NCI-H1417 (cell line): ENCODE results near the gene NRXN3.

Experiments used
- DNase-seq, 3 experiments: peaks; one replicate each; lab custom pipeline; 2025; lab: John Stamatoyannopoulos, UW

The NRXN3 gene

DNA sequence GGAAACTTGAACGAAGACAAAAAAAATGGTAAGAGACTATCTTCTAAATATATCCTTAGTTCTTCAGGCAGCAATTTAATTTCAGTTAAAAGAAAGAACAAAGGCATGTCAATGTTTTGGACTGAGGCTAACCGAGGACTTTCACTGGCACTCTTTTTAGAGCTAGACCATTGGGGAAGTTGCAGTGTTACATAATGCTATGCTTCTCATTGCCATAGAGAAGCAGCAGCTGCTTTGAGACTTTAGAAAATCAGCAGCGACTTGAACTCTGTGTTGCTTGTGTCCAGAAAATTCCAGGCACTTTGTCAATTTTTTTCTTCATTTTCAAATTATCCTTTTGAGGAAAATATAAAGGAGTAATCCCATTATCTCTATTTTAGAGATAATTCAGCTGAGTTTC lies 964.2 kb downstream of the NRXN3 start:
- DNase-seq = no peak

- no peak for DNase-seq
These were observed 966.2 kb downstream of the NRXN3 start for GRCh38 chr14:79136071-79137044.

- DNase-seq = no peak
These were observed 966.9 kb downstream of the NRXN3 start for GRCh38 chr14:79137045-79137430.

DNA sequence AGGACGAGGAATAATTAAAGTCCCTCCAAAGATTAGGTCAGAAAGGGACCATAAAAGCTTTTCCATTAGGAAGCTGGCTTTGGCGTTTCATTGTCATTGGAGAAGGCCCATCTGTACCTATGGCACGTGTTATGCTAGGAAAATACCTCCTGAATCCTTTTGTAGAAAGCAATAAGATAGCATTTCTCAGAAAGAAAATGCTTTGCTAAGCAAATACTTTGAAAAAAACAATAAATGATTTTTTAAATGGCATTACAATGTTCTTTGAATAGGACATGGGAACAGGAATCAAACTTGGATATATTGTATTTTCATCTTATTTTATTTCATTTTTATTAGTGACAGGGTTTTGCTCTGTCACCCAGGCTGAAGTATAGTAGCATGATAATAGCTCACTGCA lies 967.7 kb downstream of the NRXN3 start:
- DNase-seq = no peak

DNA sequence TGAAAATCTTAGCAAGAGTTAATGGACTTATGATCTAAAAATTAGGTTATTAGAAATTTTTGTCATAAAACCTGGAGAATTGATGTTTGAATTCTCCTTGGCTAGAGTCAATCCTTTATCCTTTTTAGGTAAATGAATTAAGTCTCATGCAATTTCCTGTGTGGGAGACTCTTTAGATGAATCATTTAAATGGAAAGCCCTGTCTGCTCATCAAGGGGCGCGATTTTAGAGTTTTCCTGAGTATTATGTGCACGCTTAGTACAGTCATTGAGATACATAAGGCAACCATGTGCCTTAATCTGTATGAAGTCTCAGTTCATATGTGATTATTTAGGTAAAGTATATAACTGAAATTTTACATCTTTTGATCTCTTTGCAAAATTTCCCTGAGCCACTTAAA lies 974.7 kb downstream of the NRXN3 start:
- DNase-seq = no peak

DNA sequence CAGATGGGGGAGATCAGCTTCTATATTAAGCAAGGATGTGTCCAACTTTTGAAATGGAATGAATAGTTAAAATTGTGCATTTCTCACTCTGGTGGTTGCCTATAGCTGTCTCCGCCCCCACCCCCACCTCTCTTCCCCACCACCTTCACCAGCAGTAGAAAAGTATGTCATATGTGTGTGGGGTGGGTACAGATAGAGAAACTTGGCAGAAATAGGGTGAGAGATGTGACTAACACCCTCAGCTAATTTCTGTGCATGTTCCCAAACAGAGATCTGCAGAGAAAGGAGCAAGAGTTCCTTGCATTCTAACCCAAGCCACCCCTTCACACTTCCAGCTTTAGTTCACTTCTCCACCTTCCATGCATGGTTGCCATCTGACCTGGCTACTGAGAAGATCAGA lies 980.1 kb downstream of the NRXN3 start:
- no peak for DNase-seq

GRCh38 chr14:79157369-79157768 lies 987.2 kb downstream of the NRXN3 start:
- DNase-seq = no peak

DNA sequence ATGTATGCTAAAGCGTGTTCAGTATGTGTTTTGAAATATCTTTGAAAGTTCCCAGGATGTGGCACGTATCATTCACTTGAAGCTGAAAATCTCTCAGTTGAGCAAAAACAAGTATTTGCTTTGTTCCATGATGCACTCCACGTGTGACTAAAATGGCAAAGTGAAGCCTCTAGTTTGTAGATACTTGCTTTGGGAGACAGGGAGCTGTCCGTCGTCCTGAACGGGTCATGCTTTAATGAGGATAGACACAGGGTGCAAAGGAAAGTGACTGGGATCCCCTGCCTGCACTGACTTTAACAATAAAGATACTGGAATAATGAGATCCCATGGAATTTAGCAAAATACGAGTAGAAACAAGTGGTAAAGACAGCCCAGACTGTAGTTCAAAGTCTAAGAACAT lies 991.4 kb downstream of the NRXN3 start:
- DNase-seq = no peak

DNA sequence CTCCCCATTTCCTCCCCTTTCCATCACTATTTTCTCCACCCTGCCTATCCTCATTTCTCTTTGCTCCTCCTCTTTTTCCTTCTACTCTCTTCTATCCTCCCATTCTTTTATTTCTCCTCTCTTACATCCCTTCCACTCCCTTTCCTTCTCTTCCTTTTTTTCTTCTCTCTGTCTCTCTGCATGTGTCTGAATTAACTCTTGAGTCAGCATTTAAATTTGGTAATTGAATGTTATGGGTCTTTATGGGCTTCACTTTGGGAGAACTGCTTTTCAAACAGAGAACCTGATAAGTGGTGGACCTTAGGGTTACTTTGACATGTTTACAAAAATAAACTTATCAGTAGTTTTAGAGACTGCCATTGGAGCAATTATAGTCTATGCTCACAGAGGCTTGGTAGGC lies 992.7 kb downstream of the NRXN3 start:
- no peak for DNase-seq

DNA sequence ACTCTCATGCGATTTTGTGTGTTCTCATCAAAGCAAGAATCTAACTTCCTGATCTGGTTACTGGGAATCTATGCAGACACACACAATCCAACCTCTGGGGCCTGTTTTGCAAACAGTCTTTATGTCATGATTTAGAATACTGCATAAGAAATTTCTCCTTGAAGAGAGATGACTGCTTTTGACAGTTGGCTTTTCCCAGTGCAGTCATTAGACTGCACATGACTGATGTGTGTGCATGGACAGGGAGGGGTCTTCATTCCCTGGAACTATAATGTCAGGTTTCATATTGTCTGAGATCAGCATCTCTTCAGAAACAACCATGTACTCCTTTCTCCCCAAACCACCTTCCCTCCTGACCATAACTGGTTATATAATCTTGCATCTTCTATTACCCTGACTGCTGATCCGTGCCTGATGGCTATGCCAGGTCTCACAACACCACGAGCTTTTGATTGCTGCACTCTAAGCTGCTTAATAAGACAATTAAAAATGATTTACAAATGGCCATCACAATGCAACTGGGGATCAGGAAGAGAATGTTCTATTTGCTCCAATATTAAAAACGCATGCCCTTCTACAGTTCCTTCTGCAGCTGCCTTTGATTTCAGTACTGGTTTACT lies 995.4 kb downstream of the NRXN3 start:
- DNase-seq = peak in 2 of 3 experiments; percentile 4 to 33

DNA sequence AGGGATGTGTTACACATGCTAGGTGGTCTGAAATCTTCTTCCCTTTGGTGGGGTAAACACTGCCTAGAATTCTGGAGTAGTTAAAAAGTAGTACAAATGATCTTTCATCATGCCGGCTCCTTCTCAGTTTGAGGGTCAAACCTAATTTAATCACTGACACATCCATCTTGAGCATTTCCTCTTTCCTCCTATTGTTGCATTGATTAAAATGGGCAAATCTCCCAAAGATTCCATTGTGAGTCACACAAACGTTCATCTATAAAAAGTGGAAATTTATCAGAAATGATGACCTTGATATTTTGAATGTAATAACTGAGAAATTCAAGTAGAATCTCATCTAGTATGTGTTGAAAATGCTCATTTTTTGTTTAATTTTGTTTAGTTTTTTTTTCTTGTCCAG lies 996.0 kb downstream of the NRXN3 start:
- DNase-seq = no peak

DNA sequence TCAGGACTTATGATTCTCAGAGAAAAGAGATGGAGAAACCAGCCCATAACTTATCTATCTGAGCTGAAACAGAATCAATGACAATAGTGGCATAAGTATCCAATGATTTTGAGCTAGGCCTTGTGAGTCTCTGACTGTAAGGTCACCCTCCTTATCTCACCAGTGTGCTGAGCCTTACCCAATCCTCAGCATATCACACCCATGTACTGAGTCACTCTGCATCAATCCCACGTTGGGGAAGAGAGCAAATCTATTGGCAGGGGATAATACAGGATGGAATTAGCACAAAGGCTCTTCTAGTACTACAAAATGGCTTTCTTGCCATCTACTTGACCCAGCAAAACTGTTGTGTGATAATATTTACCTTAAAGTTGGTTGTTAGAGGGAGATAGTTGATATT lies 997.8 kb downstream of the NRXN3 start:
- DNase-seq = no peak

GRCh38 chr14:79175671-79176070 lies 1005.5 kb downstream of the NRXN3 start:
- DNase-seq = no peak

GRCh38 chr14:79177106-79177505 lies 1006.9 kb downstream of the NRXN3 start:
- no peak for DNase-seq

DNA sequence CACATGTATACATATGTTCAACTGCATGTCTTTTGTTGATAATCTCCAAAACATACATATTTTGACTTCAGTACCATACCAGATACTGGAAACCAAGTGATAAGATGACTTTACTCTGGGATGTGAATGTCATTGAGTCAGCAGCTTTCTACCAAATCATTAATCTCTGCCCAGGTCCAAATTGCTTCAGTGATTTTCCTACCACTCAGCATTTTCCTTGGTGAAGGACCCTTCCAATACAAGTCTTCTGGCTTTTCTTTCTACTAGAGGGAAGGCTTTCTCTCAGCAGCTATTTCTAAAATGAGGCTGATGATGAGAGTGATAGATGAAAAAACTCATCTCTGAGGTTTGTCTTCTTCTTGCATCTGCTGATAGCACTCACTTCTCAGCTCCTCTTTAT lies 1008.5 kb downstream of the NRXN3 start:
- DNase-seq = no peak

DNA sequence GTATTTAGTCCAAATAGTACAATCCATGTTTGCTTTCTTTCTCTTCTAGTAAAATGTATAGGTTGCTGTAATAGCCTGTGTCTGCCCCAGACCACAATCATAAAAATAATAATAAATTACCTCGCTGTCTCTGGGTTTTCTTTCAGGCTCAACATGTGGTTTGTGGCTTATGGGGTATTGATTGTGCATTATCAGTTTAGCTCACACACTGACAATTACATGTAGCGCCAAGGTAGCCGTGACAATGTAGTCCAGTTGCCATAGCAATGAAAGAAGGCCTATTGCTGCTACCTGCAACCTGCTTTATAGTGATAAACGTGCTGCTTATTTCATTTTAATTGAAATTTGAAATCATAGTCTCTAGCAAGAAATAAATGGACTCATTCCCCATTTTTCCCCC lies 1009.8 kb downstream of the NRXN3 start:
- DNase-seq = peak in 2 of 3 experiments; percentile 5 to 65

DNA sequence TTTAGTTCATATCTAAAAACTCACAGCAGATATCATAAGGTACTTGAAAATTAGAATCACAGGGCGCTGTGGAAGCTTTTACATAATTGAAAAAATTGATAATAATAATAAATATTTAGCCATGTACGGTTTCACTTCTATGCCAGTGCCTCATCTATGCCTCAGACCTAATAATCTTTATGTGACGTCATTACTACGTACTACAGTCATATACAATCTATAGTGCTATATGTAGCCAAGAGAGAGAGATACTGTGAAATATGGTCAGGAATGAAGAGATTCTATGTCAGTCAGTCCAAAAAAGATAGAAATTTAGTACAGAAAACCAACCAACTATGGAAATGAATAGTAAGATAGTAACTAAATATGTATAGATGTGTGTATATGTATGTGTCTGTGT lies 1010.5 kb downstream of the NRXN3 start:
- DNase-seq = no peak

DNA sequence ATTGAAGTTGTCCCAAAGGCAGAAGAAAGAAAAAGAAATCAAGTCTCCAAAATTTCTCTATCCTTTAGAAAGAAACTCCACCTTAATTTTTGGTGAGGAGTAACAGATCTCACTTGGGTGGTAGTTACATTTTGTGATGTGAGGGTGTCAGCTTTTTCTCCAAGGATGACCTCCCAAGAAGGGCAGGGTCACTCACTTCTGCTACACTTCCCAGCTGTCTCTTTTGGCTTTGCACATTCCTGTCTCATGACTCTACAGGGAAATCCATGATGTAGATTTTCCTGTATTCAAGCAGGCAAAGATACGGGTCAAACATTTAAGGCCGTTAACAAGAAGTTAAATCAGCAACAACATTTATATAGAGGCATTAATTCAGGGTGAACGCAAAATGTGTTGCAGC lies 1016.4 kb downstream of the NRXN3 start:
- DNase-seq = no peak

DNA sequence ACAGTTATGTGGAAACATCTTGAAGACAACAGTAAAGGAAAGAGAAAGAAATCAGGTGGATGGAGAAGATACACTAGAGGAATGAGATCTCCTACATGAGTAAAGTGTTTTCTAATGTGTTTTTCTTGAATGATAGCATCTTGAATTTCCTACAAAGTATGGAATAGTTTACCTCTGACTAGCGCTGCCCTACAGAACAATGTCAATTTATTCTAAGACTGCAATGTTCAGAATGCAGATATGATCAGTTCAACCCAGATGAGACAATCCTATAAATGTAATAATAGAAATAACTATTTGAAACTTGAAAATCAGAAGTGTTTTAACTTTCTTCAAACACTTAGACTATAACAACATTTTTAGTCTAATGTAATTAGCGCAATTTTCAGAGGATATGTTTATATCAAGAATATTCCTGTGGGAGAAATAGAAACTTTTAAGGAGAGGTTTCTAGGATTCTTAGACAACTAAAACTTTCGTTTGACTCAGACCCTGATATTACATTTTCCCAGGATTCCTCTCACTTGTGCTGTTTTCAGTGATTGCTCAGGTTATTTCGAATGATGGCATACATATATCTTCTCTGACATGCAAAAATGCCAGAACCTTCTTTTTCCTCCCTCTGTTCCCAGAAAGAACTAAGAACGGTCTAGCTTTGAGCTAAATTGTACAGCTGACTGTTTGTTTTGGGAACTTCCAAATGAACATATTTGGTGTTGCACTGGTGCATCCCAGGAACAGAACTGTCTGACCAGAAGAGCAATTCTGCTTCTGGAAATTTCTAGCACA lies 1023.7 kb downstream of the NRXN3 start:
- no peak for DNase-seq

DNA sequence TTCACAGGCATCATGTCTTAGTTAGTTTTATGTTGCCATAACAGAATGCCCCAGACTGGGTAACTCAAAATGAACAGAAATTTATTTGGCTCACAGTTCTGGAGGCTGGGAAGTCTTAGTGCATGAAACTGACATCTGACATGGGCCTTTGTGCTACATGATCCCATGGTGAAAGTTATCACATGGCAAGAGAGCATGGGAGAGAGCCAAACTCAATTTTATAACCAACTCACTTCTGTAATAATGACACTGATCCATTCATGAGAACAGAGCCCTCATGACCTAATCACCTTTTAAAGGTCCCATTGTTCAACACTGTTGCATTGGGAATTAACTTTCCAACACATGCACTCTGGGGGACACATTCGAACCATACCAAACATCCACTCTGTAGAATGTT lies 1026.0 kb downstream of the NRXN3 start:
- no peak for DNase-seq

DNA sequence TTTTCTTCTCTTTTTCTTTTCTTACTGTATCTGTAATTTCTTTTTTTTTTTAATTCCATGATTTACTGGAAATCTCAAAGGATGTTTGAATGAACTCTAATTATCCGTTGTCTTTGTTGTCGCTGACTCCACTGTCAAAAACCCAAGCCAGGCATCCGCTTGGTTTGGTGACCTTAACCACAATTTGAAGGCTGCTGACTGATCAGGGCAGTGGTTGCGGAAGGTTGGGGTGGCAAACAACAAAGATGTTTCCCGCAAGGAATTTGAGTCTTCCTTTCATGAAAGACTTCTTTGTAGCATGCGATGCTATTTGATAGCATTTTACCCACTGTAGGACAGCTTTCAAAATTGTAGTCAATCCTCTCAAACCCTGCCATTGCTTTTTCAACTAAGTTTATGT lies 1027.3 kb downstream of the NRXN3 start:
- DNase-seq = no peak

DNA sequence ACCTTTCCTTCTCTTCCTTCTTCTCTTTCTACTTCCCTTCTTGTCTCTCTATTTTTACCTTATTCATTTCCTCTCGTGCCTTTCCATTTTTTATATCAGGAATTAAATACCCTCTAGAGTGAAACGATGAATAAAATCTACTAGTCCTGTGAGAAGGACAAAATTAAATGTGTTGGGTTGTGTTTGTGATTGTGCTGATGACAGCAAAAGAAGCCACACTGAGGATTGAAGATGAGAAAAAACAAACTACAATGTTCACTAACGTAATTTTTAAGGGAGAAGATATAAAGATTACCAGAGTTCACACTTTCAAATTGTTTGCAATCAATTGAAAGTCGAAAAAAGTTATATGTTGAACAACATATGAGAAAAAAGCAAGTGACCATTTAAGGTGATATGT lies 1029.0 kb downstream of the NRXN3 start:
- no peak for DNase-seq
